Ascending aorta (tissue), 2 donors: Measurements from ENCODE around the gene LRRC27. TPM values are rescaled to one million over a fixed set of nuclear protein-coding genes. Genes with fewer than 3 reads are reported as not detected.

Source experiments
- DNase-seq, 2 donors: peaks; one replicate each; pipeline ENCODE4 v3.0.0-alpha.2; 2019; ENCODE audit warnings: low spot score in 2 of 2
- H3K27ac ChIP-seq, 2 donors: fragments of 200-600 bp; sonication (generic); one replicate each; pipeline ENCODE4 v1.5.1; 2016 to 2017; ENCODE audit warnings: mild to moderate bottlenecking in 1 of 2
- H3K27me3 ChIP-seq: fragments of 200-600 bp; sonication (generic); one replicate; pipeline ENCODE4 v1.5.1; 2017
- H3K36me3 ChIP-seq, 2 donors: fragments of 200-600 bp; sonication (generic); one replicate each; pipeline ENCODE4 v1.5.1; 2016
- H3K4me1 ChIP-seq, 2 donors: fragments of 200-600 bp; sonication (generic); one replicate each; pipeline ENCODE4 v1.5.1; 2016 to 2017; ENCODE audit warnings: mild to moderate bottlenecking in 1 of 2
- H3K4me3 ChIP-seq, 2 donors: fragments of 200-600 bp; sonication (generic); one replicate each; pipeline ENCODE4 v1.5.1; 2016 to 2017; ENCODE audit warnings: mild to moderate bottlenecking in 1 of 2
- H3K9me3 ChIP-seq, 2 donors: fragments of 200-600 bp; sonication (generic); one replicate each; pipeline ENCODE4 v1.5.1; 2016
- intact Hi-C: fragments of 100-400 bp; cut with DNase I; formaldehyde crosslinking; loops from one replicate; pipeline ENCODE4 v1.15.1; 2023
- total RNA-seq: library from RNA; depleted of rRNA; stranded (reverse); fragments of >200 nt; gene quantifications from one replicate; pipeline ENCODE4 v1.1.0, GENCODE V29; 2016
- TF ChIP-seq, protein P1 (sequence below), 3 experiments: fragments of 200-600 bp in 2 of 3; fragments of 450-650 bp in 1 of 3; sonication (generic) in 2 of 3; IDR thresholded peaks; one replicate each; pipeline ENCODE4 v1.5.1; 2016 to 2019; ENCODE audit warnings: antibody characterized with exemption in 3 of 3, mild to moderate bottlenecking in 1 of 3, moderate library complexity in 1 of 3

LRRC27 gene
- 2.0 TPM for total RNA-seq

DNA sequence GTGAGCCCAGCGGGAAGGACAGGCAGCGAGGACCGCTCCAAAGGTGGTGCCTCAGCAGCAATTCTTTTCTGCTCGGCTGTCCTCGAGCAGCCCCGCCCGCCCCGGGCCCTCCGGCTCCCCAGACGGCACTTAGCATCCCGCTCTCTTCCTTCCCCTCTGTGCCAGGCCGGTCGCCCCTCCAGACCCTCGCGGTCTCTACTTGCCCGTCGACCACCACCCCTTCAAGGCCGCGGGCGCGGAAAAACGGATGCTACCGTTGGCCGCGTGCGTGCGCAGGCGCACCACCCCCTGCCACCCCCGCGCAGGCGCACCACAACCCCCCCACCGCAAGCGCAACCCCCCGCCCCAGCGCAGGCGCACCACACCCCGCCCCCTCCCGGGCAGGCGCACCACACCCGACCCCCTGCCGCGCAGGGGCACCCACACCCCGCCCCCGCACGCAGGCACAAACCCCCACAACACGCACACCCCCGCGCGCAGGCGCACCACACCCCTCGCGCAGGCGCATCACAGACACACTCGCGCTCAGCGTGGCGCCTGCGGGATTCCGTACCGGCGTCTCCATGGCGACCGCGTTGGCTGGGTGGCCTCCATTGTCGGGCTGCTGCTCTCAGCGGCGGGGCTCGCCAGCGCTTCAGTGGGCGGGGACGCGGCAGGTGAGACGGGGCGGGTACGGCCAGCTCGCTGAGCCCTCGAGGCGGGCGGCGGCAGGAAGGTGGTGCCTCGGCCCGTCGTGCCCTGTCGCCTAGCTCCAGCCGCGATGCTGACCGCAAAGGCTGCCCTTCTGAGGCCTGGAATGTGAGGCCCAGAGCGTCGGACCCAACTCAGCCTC, at the start of gene LRRC27:
LRRC27 (plus strand) TSS at position 593 of the 832 bp plus-strand sequence. CDS start 1,332 bp downstream, outside the sequence.
- Histone ChIP-seq H3K4me3 (peak within 1 kb of the TSS; percentile 81 to 87), H3K36me3 (no peaks in the 10 kb centered on the region), H3K9me3 (no peaks in the 10 kb centered on the region), H3K27me3 (no peaks in the 10 kb centered on the region), H3K27ac (peak within 1 kb of the TSS; percentile 67 to 76), H3K4me1 (peaks cover 4 to 20% of the 10 kb centered on the region in 2 donors)
- TF ChIP-seq, protein P1, sequence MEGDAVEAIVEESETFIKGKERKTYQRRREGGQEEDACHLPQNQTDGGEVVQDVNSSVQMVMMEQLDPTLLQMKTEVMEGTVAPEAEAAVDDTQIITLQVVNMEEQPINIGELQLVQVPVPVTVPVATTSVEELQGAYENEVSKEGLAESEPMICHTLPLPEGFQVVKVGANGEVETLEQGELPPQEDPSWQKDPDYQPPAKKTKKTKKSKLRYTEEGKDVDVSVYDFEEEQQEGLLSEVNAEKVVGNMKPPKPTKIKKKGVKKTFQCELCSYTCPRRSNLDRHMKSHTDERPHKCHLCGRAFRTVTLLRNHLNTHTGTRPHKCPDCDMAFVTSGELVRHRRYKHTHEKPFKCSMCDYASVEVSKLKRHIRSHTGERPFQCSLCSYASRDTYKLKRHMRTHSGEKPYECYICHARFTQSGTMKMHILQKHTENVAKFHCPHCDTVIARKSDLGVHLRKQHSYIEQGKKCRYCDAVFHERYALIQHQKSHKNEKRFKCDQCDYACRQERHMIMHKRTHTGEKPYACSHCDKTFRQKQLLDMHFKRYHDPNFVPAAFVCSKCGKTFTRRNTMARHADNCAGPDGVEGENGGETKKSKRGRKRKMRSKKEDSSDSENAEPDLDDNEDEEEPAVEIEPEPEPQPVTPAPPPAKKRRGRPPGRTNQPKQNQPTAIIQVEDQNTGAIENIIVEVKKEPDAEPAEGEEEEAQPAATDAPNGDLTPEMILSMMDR (IDR thresholded peaks at IDR 0.05): no peak
- peak; percentile 93 to 99 for DNase-seq
- intact Hi-C loops: loop anchor here (1.0 to 5.0 kb wide), 9 partner anchors 24 to 1047 kb away; partner anchors contain the start of genes BNIP3, INPP5A, PAOX and PPP2R2D

DNA sequence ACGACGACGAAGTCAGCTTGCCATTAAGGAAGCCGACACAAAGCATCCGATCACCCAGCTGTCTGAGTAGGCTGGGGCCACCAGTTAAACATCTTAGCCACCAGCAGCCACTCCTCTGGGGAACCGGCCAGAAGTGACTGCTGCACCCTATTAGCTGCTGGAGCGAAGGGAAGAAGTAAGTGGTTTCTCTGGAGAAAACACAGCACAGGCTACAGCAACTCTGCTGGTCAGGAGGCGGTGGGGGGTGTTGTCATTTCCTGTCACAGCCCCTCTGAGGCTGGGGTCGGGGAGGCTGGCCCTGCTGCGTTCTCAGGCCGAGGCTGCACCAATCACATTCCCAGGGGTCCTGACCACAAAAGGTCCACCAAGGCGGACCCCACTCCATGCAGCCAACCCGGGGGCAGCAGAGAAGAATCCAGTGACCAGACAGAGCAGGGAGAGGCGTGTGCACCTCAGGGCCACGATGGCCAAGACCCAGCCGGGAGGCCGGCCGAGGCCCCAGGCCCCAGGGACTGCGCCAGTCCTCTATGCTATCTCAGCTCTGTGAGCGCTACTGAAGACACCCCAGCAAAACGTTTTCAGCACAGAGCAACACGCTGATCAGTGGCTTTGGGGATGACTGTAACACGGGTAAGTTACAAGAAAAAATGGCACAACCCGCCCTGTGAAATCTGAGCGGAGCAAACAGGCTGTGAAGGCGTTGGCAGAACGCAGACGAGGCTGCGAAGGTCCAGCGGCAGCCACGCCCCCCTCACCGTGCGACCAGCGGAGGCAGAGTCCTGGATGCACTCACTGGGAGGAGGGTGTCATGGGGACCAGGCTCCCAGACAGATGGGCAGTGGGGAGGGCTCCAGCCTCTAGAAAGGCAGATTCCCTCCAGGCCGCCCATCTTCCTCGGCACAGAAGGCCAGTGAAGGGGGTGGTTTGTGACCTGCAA, 49.1 kb upstream of the LRRC27 start:
- H3K27ac ChIP-seq: no peak overlapping the region
- H3K36me3 ChIP-seq: no peaks in the 10 kb centered on the region
- no peaks in the 10 kb centered on the region for H3K9me3 ChIP-seq
- no peak overlapping the region for H3K4me3 ChIP-seq
- intact Hi-C loops: no loop called here
- no peaks in the 10 kb centered on the region for H3K27me3 ChIP-seq
- no peak for DNase-seq
- no peaks in the 10 kb centered on the region for H3K4me1 ChIP-seq
- TF ChIP-seq, protein P1 (IDR thresholded peaks at IDR 0.05): no peak

DNA sequence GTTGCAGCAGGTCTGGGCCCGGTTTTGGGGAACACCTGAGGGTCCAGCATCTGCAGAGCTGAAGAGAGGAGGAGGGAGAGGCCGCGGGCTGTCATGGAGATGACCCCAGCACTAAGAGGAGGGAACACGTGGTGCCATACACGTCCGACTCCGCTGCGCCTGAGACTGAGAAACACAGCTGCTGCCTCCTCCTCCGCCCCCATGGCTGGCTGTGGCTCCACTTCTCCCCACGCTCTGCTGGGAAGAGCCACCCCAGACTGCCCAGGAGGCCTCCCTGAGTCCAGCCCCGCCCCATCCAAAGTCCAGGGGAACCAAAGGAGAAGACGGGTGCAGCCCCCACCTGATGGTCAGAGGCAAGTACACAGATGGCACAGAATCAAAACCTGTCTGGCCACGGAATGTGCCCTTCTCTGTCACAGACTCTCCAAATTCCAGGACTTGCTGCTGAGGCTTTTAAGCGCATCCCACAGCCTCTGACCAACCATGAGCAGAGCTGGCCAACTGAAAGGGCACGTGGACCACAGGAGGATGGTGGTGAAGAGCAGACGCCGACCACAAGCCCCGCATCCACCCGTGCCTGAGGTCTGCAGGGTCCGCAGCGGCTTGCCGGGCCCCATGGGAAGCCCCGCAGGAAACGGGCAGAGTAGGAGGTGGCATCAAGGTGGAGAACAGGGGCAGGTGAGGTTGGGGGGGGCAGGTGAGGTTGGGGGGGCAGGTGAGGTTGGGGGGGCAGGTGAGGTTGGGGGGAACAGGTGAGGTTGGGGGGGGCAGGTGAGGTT, 48.2 kb upstream of the LRRC27 start:
- Histone ChIP-seq H3K27me3 (no peaks in the 10 kb centered on the region), H3K36me3 (no peaks in the 10 kb centered on the region), H3K4me1 (no peaks in the 10 kb centered on the region), H3K27ac (no peak overlapping the region), H3K4me3 (no peak overlapping the region), H3K9me3 (no peaks in the 10 kb centered on the region)
- TF ChIP-seq, protein P1 (IDR thresholded peaks at IDR 0.05): no peak
- DNase-seq: no peak
- intact Hi-C loops: no loop called here

DNA sequence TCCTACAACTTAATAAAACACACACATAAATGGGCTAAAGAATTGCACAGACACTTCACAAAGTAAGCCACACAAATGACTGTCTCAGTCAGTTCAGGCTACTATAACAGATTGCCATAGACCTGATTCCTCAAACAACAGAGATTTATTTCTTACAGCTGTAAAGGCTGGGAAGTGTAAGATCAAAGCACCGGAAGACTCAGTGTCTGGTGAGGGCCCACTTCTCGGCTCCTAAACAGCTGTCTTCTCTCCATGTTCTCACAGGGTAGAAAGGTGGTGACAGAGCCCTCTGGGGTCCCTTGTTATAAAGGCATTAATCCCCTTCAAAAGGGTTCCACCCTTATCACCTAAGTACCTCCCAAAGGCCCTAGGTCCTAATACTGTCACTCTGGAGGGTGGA, 42.6 kb upstream of the LRRC27 start:
- Histone ChIP-seq H3K4me1 (no peaks in the 10 kb centered on the region), H3K36me3 (no peaks in the 10 kb centered on the region), H3K27me3 (no peaks in the 10 kb centered on the region), H3K27ac (no peak overlapping the region), H3K9me3 (peaks cover 0 to 5% of the 10 kb centered on the region in 2 donors), H3K4me3 (no peak overlapping the region)
- intact Hi-C loops: no loop called here
- no peak for DNase-seq
- TF ChIP-seq, protein P1 (IDR thresholded peaks at IDR 0.05): no peak

DNA sequence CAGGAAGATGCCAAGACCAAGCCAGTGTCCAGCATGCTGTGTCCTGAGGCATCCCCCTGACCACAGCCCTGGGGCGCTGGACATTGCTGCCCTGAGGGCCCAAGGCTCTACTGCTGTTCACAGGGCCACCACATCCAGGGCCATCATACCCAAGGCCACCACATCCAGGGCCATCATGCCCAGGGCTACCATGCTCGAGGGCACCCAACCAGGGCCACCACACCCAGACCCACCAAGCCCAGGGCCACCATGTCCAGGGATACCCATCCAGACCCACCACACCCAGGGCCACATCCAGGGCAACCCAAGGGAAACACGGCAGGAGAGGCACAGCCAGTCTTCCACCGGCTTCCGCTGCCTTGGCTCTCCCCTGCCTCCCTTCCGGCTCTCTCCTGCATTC, 41.4 kb upstream of the LRRC27 start:
- intact Hi-C loops: no loop called here
- no peak for DNase-seq

More for the DNA sequence above, 41.4 kb upstream of the LRRC27 start:
- no peaks in the 10 kb centered on the region for H3K27me3 ChIP-seq
- H3K9me3 ChIP-seq: peaks cover 0 to 5% of the 10 kb centered on the region in 2 donors
- no peaks in the 10 kb centered on the region for H3K4me1 ChIP-seq
- TF ChIP-seq, protein P1 (IDR thresholded peaks at IDR 0.05): no peak
- no peak overlapping the region for H3K27ac ChIP-seq
- no peaks in the 10 kb centered on the region for H3K36me3 ChIP-seq
- no peak overlapping the region for H3K4me3 ChIP-seq
